Breast epithelium (tissue), 4 donors: ENCODE data around the gene HLA-DMB. TPM values are rescaled to one million over a fixed set of nuclear protein-coding genes. Genes with fewer than 3 reads are reported as not detected.
A peak's percentile ranks its signal among the peaks of the same experiment; 100 is the strongest.

ENCODE experiments used
- DNase-seq, 2 donors: peaks; one replicate each; pipeline ENCODE4 v3.0.0-alpha.2; 2019; ENCODE audit warnings: low spot score in 2 of 2
- H3K27ac ChIP-seq, 2 donors: fragments of 200-600 bp; sonication (generic) in 1 of 2; one replicate each; pipeline ENCODE4 v1.5.1; 2016 to 2019; ENCODE audit warnings: mild to moderate bottlenecking in 1 of 2
- H3K27me3 ChIP-seq, 2 donors: fragments of 200-600 bp; sonication (generic) in 1 of 2; one replicate each; pipeline versions ENCODE4 v1.5.1 to v1.6.0; 2017 to 2019; ENCODE audit warnings: control low read depth in 1 of 2, mild to moderate bottlenecking in 1 of 2
- H3K36me3 ChIP-seq: fragments of 200-600 bp; one replicate; pipeline ENCODE4 v1.5.1; 2019
- H3K4me1 ChIP-seq, 2 donors: fragments of 200-600 bp; sonication (generic); one replicate each; pipeline ENCODE4 v1.5.1; 2016 to 2019; ENCODE audit warnings: control low read depth in 1 of 2
- H3K4me3 ChIP-seq, 3 donors: fragments of 200-600 bp; sonication (generic); 1 replicate in 2 of 3; 2 replicates in 1 of 3; pipeline ENCODE4 v1.5.1; 2016 to 2019; ENCODE audit warnings: mild to moderate bottlenecking in 3 of 3, moderate library complexity in 2 of 3
- H3K9me3 ChIP-seq, 2 donors: fragments of 200-600 bp; sonication (generic) in 1 of 2; one replicate each; pipeline ENCODE4 v1.5.1; 2016 to 2019; ENCODE audit warnings: control low read depth in 1 of 2
- CTCF ChIP-seq, 3 donors: fragments of 450-650 bp; IDR thresholded peaks; one replicate each; pipeline ENCODE4 v1.5.1; 2016 to 2017; ENCODE audit warnings: antibody characterized with exemption in 3 of 3, mild to moderate bottlenecking in 3 of 3, moderate library complexity in 3 of 3
- POLR2A ChIP-seq: fragments of 450-650 bp; IDR thresholded peaks from one replicate; pipeline ENCODE4 v1.6.1; 2016; ENCODE audit warnings: antibody characterized with exemption, mild to moderate bottlenecking, moderate library complexity
- POLR2AphosphoS5 ChIP-seq, 3 donors: sonication (generic); formaldehyde crosslinking; IDR thresholded peaks; one replicate each; pipeline ENCODE4 v1.6.1; 2017; ENCODE audit warnings: antibody characterized with exemption in 3 of 3
- intact Hi-C: fragments of 100-400 bp; cut with DNase I; formaldehyde crosslinking; loops from one replicate; pipeline ENCODE4 v1.15.1; 2023; ENCODE audit warnings: low total_unique reads
- total RNA-seq, 3 donors: library from RNA; depleted of rRNA; stranded (reverse); fragments of >200 nt; gene quantifications; one replicate each; pipeline ENCODE4 v1.1.0, GENCODE V29; 2016

HLA-DMB gene
- total RNA-seq, 3 donors from 2014 or later, result 16.4 to 52.0 (median 34.6) TPM

- Histone ChIP-seq H3K27me3 (no peaks in the 10 kb centered on the region), H3K4me3 (no peak overlapping the region), H3K4me1 (no peaks in the 10 kb centered on the region), H3K27ac (no peak overlapping the region), H3K9me3 (no peaks in the 10 kb centered on the region), H3K36me3 (no peaks in the 10 kb centered on the region)
- intact Hi-C loops, result loop anchor here (5.0 to 10.0 kb wide), 2 partner anchors 69 to 833 kb away; partner anchors contain the start of gene LEMD2
- no peak for TF ChIP-seq CTCF (IDR thresholded peaks at IDR 0.05)
- no peak for TF ChIP-seq POLR2A
- TF ChIP-seq POLR2AphosphoS5 (IDR thresholded peaks at IDR 0.05), result no peak
- DNase-seq, result no peak
These were observed 13.4 kb upstream of the HLA-DMB start for GRCh38 chr6:32954267-32954666.

GRCh38 chr6:32953775-32954174 lies 12.9 kb upstream of the HLA-DMB start:
- Histone ChIP-seq H3K27ac (peak overlapping the region in 1 of 2 donors; percentile 71), H3K27me3 (no peaks in the 10 kb centered on the region)
- TF ChIP-seq POLR2A (no peak), CTCF (IDR thresholded peaks at IDR 0.05) (no peak), POLR2AphosphoS5 (IDR thresholded peaks at IDR 0.05) (no peak)

GRCh38 chr6:32952817-32953739 lies 12.2 kb upstream of the HLA-DMB start, which contains the start of gene HLA-DMA:
Gene HLA-DMA (minus strand): TSS chr6:32953097. CDS start chr6:32953036, 61 bp downstream.
- H3K27ac ChIP-seq, result peak within 1 kb of the TSS; percentile 71 to 73
- no peaks in the 10 kb centered on the region for H3K36me3 ChIP-seq
- TF ChIP-seq POLR2A (no peak), CTCF (IDR thresholded peaks at IDR 0.05) (peak; percentile 65 to 83 (median 79)), POLR2AphosphoS5 (IDR thresholded peaks at IDR 0.05) (peak; percentile 28 to 64 (median 47))
- peak within 1 kb of the TSS; percentile 16 to 35 (median 34) for H3K4me3 ChIP-seq
- H3K4me1 ChIP-seq, result no peaks in the 10 kb centered on the region
- DNase-seq, result peak; percentile 86 to 92
- no peaks in the 10 kb centered on the region for H3K27me3 ChIP-seq
- intact Hi-C loops, result loop anchor here (5.0 to 10.0 kb wide), 2 partner anchors 68 to 834 kb away; partner anchors contain the start of gene LEMD2
- no peaks in the 10 kb centered on the region for H3K9me3 ChIP-seq

More at GRCh38 chr6:32953775-32954174, 12.9 kb upstream of the HLA-DMB start:
- no peak for DNase-seq
- intact Hi-C loops, result loop anchor here (5.0 to 10.0 kb wide), 2 partner anchors 69 to 834 kb away; partner anchors contain the start of gene LEMD2
- no peaks in the 10 kb centered on the region for H3K4me1 ChIP-seq
- no peaks in the 10 kb centered on the region for H3K9me3 ChIP-seq
- no peak overlapping the region for H3K4me3 ChIP-seq
- H3K36me3 ChIP-seq, result no peaks in the 10 kb centered on the region

DNA sequence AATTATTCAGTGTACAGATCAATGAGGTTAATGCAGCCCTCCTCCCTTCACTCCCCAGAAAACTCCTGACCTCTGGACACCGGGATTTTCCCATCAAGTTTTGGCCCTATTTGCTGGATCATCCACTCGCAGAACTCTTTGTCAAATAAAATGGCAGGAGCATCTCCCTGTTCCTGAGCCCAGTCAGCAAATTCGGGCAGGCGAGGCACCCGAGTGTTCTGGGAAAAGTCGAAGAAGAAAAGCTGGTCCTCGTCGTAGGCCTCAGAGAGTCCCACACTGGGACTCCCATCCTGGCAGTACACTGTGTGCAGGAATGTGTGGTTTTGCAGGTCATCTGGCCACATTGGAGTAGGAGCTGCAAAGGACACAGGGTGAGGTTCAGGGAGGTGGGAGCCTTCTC lies 9.6 kb upstream of the HLA-DMB start:
- Histone ChIP-seq H3K27ac (no peak overlapping the region), H3K9me3 (no peaks in the 10 kb centered on the region), H3K4me3 (no peak overlapping the region), H3K4me1 (no peaks in the 10 kb centered on the region), H3K36me3 (no peaks in the 10 kb centered on the region), H3K27me3 (no peaks in the 10 kb centered on the region)
- TF ChIP-seq POLR2A (no peak), CTCF (IDR thresholded peaks at IDR 0.05) (no peak), POLR2AphosphoS5 (IDR thresholded peaks at IDR 0.05) (no peak)
- no peak for DNase-seq
- intact Hi-C loops, result loop anchor here (5.0 to 10.0 kb wide), 2 partner anchors 66 to 837 kb away; partner anchors contain the start of gene LEMD2

GRCh38 chr6:32950010-32950409 lies 9.2 kb upstream of the HLA-DMB start:
- Histone ChIP-seq H3K4me3 (no peak overlapping the region), H3K36me3 (no peaks in the 10 kb centered on the region), H3K4me1 (no peaks in the 10 kb centered on the region), H3K9me3 (no peaks in the 10 kb centered on the region), H3K27ac (no peak overlapping the region), H3K27me3 (no peaks in the 10 kb centered on the region)
- DNase-seq, result no peak
- intact Hi-C loops, result loop anchor here (5.0 to 10.0 kb wide), 2 partner anchors 65 to 837 kb away; partner anchors contain the start of gene LEMD2
- TF ChIP-seq POLR2A (no peak), POLR2AphosphoS5 (IDR thresholded peaks at IDR 0.05) (no peak), CTCF (IDR thresholded peaks at IDR 0.05) (no peak)
